HCT116 (cell line): ENCODE data around the gene VWA3B. TPM values are rescaled to one million over a fixed set of nuclear protein-coding genes. Genes with fewer than 3 reads are reported as not detected.

ENCODE experiments used
- ATAC-seq: fragments of 200-7000 bp; cut with Tn5 transposase; 2 replicates; pipeline ENCODE4 v1.9.1; 2020; ENCODE audit warnings: mild to moderate bottlenecking, moderate library complexity
- BruUV-seq: library from RNA; stranded (reverse); fragments of 400-500 nt; replicated peaks from 2 replicates; lab custom pipeline; 2021; lab: Mats Ljungman, UMichigan
- CTCF ChIA-PET: fragments of 300-600 bp; sonication (Branson Sonifier 250); formaldehyde crosslinking; loops from one replicate; lab custom pipeline; 2021; ENCODE audit warnings: antibody characterized with exemption; lab: Charles Lee
- POLR2A ChIA-PET: fragments of 300-600, 350-600 bp; sonication (Branson Sonifier 250); formaldehyde crosslinking; loops from one replicate; lab custom pipeline; 2021; ENCODE audit warnings: antibody characterized with exemption; lab: Charles Lee
- RAD21 ChIA-PET, 2 experiments: fragments of 300-600 bp; sonication (Branson Sonifier 250); formaldehyde crosslinking; loops; one replicate each; lab custom pipeline; 2023; ENCODE audit warnings: low total read pairs in 2 of 2; ENCODE audit not compliant: uncharacterized antibody in 2 of 2, unreplicated experiment in 2 of 2, low non-redundant PET in 1 of 2; lab: Charles Lee
- DNase-seq: peaks from one replicate; pipeline ENCODE4 v3.0.0-alpha.2; 2010; ENCODE audit warnings: low read depth, low spot score
- H2AFZ ChIP-seq: fragments of 200-600 bp; shearing (Covaris generic), sonication (generic); 2 replicates; pipeline ENCODE4 v1.6.1; 2017; ENCODE audit warnings: low read depth, mixed run types, mixed read lengths, antibody characterized with exemption, low read length; ENCODE audit not compliant: poor library complexity, severe bottlenecking
- H3K27ac ChIP-seq: 2 replicates; pipeline ENCODE4 v1.5.1; 2012; ENCODE audit warnings: low read depth, low read length
- H3K27me3 ChIP-seq: fragments of 200-600 bp; sonication (generic); 2 replicates; pipeline ENCODE4 v1.6.1; 2016; ENCODE audit warnings: mixed run types, low read length, mixed read lengths; ENCODE audit not compliant: insufficient read depth
- H3K36me3 ChIP-seq, 2 experiments: fragments of 200-500 bp in 1 of 2; fragments of 200-600 bp in 1 of 2; sonication (Bioruptor generic) in 1 of 2; sonication (generic) in 1 of 2; 2 replicates each; pipeline versions ENCODE4 v1.5.1 to v1.6.1; 2014 to 2016; ENCODE audit warnings: low read length in 2 of 2, inconsistent platforms in 1 of 2, mixed read lengths in 1 of 2, mixed run types in 1 of 2; ENCODE audit not compliant: insufficient read depth in 2 of 2, control insufficient read depth in 1 of 2
- H3K4me1 ChIP-seq, 2 experiments: fragments of 200-600 bp in 1 of 2; sonication (generic) in 1 of 2; 2 replicates each; pipeline versions ENCODE4 v1.5.1 to v1.6.1; 2012 to 2017; ENCODE audit warnings: low read length in 2 of 2, inconsistent platforms in 1 of 2, mild to moderate bottlenecking in 1 of 2, mixed read lengths in 1 of 2, mixed run types in 1 of 2, moderate library complexity in 1 of 2; ENCODE audit not compliant: insufficient read depth in 2 of 2, control insufficient read depth in 1 of 2
- H3K4me2 ChIP-seq: fragments of 200-600 bp; sonication (generic); 2 replicates; pipeline ENCODE4 v1.6.1; 2017; ENCODE audit warnings: mixed run types, low read length, mixed read lengths
- H3K4me3 ChIP-seq, 2 experiments: fragments of 200-600 bp in 1 of 2; sonication (generic) in 1 of 2; replicated peaks in 1 of 2; 2 replicates each; pipeline ENCODE4 v1.5.1; 2011 to 2016; ENCODE audit warnings: low read length in 2 of 2, control low read depth in 1 of 2, low read depth in 1 of 2, mild to moderate bottlenecking in 1 of 2, mixed read lengths in 1 of 2, mixed run types in 1 of 2
- H3K79me2 ChIP-seq: fragments of 200-600 bp; sonication (generic); 2 replicates; pipeline ENCODE4 v1.6.1; 2017; ENCODE audit warnings: mild to moderate bottlenecking, mixed run types, low read length, moderate library complexity, mixed read lengths; ENCODE audit not compliant: insufficient read depth
- H3K9ac ChIP-seq: fragments of 200-600 bp; sonication (generic); 2 replicates; pipeline ENCODE4 v1.6.1; 2016; ENCODE audit warnings: low read length, mixed read lengths
- H3K9me2 ChIP-seq: fragments of 200-600 bp; sonication (generic), shearing (Covaris generic); 2 replicates; pipeline ENCODE4 v1.6.1; 2017; ENCODE audit warnings: mixed run types, mild to moderate bottlenecking, moderate library complexity; ENCODE audit not compliant: insufficient read depth
- H3K9me3 ChIP-seq, 2 experiments: fragments of 200-500 bp in 1 of 2; fragments of 200-600 bp in 1 of 2; sonication (Bioruptor generic) in 1 of 2; sonication (generic) in 1 of 2; 2 replicates each; pipeline ENCODE4 v1.6.1; 2014 to 2017; ENCODE audit warnings: low read length in 2 of 2, mixed read lengths in 2 of 2, inconsistent platforms in 1 of 2, low read depth in 1 of 2, mild to moderate bottlenecking in 1 of 2, mixed run types in 1 of 2, moderate library complexity in 1 of 2; ENCODE audit not compliant: control insufficient read depth in 1 of 2, insufficient read depth in 1 of 2
- H4K20me1 ChIP-seq: fragments of 200-600 bp; sonication (generic), shearing (Covaris generic); 2 replicates; pipeline ENCODE4 v1.6.1; 2017; ENCODE audit warnings: mixed run types, mild to moderate bottlenecking, moderate library complexity; ENCODE audit not compliant: insufficient read depth
- EGR1 ChIP-seq: IDR thresholded peaks from 2 replicates; pipeline ENCODE4 v1.6.1; 2012; ENCODE audit warnings: low read depth
- ELF1 ChIP-seq: IDR thresholded peaks from 2 replicates; pipeline ENCODE4 v1.6.1; 2012; ENCODE audit warnings: low read depth, borderline replicate concordance
- FOSL1 ChIP-seq: IDR thresholded peaks from 2 replicates; pipeline ENCODE4 v1.6.1; 2012; ENCODE audit warnings: low read depth
- MAX ChIP-seq: IDR thresholded peaks from 2 replicates; pipeline ENCODE4 v1.6.1; 2012
- REST ChIP-seq: IDR thresholded peaks from 2 replicates; pipeline ENCODE4 v1.6.1; 2012; ENCODE audit warnings: low read depth
- SP1 ChIP-seq: IDR thresholded peaks from 2 replicates; pipeline ENCODE4 v1.6.1; 2012; ENCODE audit warnings: low read depth
- ZBTB33 ChIP-seq: IDR thresholded peaks from 2 replicates; pipeline ENCODE4 v1.6.1; 2011; ENCODE audit warnings: mild to moderate bottlenecking, low read length, moderate library complexity; ENCODE audit not compliant: insufficient replicate concordance; ENCODE audit errors: extremely low read depth
- intact Hi-C: fragments of 100-400 bp; cut with micrococcal nuclease; formaldehyde crosslinking; loops from 2 replicates; pipeline ENCODE4 v1.10.0; 2022
- total RNA-seq: library from RNA; stranded (reverse); gene quantifications from one replicate; pipeline ENCODE4 v1.2.1, GENCODE V29; 2021; ENCODE audit not compliant: unreplicated experiment

Gene VWA3B
- total RNA-seq, 1 experiment from 2014 or later, result 0.47 TPM

GRCh38 chr2:98123286-98123685, 36.3 kb downstream of the VWA3B start:
- Histone ChIP-seq H3K27me3 (peaks cover 3% of the 10 kb centered on the region; the same call in 1 of the 2 replicates), H3K9ac (no peak overlapping the region), H3K4me2 (no peak overlapping the region), H4K20me1 (no peaks in the 10 kb centered on the region), H3K36me3 (no peaks in the 10 kb centered on the region), H3K4me3 (no peak overlapping the region), H3K9me3 (no peaks in the 10 kb centered on the region), H3K4me1 (no peaks in the 10 kb centered on the region), H3K79me2 (no peaks in the 10 kb centered on the region), H2AFZ (no peak overlapping the region), H3K27ac (no peak overlapping the region), H3K9me2 (no peaks in the 10 kb centered on the region)
- ATAC-seq, result no peak
- intact Hi-C loops, result no loop called here
- no peak for DNase-seq
- ChIA-PET RAD21 (no interaction called here), CTCF (no interaction called here), POLR2A (no interaction called here)
- TF ChIP-seq ZBTB33, result no peak
- TF ChIP-seq MAX, result no peak
- no peak for TF ChIP-seq EGR1
- no peak for TF ChIP-seq ELF1
- no peak for TF ChIP-seq REST
- no peak for TF ChIP-seq FOSL1
- no peak for TF ChIP-seq SP1
- BruUV-seq, result no TSS peak
